HFFc6 (cell line): ENCODE measurements around the gene VIL1. TPM values are rescaled to one million over a fixed set of nuclear protein-coding genes. Genes with fewer than 3 reads are reported as not detected.

Experiments used
- DNase-seq: peaks from one replicate; pipeline ENCODE4 v3.0.0-alpha.2; 2018
- H3K27ac Mint-ChIP-seq: 2 replicates; pipeline ENCODE4 v1.8.0; 2020; ENCODE audit warnings: mild to moderate bottlenecking, mixed read lengths
- H3K27me3 Mint-ChIP-seq: 2 replicates; pipeline ENCODE4 v1.8.0; 2021; ENCODE audit warnings: mild to moderate bottlenecking, moderate library complexity, mixed read lengths; ENCODE audit not compliant: insufficient read depth
- H3K36me3 Mint-ChIP-seq: 2 replicates; pipeline ENCODE4 v1.8.0; 2021; ENCODE audit warnings: low read depth, mixed read lengths
- H3K4me1 Mint-ChIP-seq: 2 replicates; pipeline ENCODE4 v1.8.0; 2020; ENCODE audit warnings: low read depth, mixed read lengths
- H3K4me3 Mint-ChIP-seq: 2 replicates; pipeline ENCODE4 v1.8.0; 2020; ENCODE audit warnings: mild to moderate bottlenecking, moderate library complexity, mixed read lengths
- H3K9me3 Mint-ChIP-seq: 2 replicates; pipeline ENCODE4 v1.8.0; 2020; ENCODE audit warnings: mild to moderate bottlenecking, mixed read lengths
- total RNA-seq, 6 experiments: library from RNA; stranded (reverse); fragmentation: NEBNext Ultra II Directional; extraction: Animal tissue kit (Norgen Biotek cat#: 25700); gene quantifications; 2 replicates in 1 of 6; 3 replicates in 5 of 6; pipeline ENCODE4 v1.2.3, GENCODE V29; 2021
- TF ChIP-seq, protein P1 (sequence below): fragments of 200-600 bp; sonication (generic); IDR thresholded peaks from 2 replicates; pipeline ENCODE4 v1.5.0; 2021; ENCODE audit warnings: antibody characterized with exemption, mild to moderate bottlenecking

VIL1 gene
- total RNA-seq, 6 experiments from 2014 or later = not detected

DNA sequence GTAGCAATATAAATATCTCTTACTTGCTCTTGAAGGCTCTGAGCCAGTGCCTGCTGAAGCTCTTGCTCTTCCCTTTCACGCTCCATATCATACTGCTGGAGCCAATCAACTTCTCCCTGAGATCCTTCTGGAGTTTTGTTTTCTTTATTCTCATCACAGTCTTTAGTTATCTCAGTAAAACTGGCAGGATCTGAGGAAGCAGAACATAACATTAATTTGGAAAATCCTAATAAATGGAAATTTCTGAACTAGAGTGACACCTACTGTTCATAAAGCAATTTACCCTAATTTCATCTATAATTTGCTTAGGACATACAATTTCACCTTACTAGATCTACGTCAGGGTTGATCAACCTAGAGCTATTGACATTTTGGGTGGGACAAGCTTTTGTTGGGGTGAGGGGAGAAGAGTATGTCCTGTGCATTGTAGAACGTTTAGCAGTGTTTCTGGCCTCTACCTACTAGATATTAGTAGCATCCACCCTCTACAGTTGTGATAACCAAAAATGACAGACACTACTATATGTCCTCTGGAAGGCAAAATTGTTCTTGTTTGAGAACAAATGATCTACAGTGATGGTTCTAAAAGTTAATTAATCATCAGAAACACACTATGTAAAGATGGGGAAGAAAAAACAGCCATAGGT lies 47.2 kb downstream of the VIL1 start:
- Mint-ChIP-seq H3K9me3 (no peaks in the 10 kb centered on the region), H3K4me1 (no peaks in the 10 kb centered on the region), H3K36me3 (peaks cover 5% of the 10 kb centered on the region), H3K27ac (no peak overlapping the region), H3K4me3 (no peak overlapping the region), H3K27me3 (no peaks in the 10 kb centered on the region)
- TF ChIP-seq, protein P1, sequence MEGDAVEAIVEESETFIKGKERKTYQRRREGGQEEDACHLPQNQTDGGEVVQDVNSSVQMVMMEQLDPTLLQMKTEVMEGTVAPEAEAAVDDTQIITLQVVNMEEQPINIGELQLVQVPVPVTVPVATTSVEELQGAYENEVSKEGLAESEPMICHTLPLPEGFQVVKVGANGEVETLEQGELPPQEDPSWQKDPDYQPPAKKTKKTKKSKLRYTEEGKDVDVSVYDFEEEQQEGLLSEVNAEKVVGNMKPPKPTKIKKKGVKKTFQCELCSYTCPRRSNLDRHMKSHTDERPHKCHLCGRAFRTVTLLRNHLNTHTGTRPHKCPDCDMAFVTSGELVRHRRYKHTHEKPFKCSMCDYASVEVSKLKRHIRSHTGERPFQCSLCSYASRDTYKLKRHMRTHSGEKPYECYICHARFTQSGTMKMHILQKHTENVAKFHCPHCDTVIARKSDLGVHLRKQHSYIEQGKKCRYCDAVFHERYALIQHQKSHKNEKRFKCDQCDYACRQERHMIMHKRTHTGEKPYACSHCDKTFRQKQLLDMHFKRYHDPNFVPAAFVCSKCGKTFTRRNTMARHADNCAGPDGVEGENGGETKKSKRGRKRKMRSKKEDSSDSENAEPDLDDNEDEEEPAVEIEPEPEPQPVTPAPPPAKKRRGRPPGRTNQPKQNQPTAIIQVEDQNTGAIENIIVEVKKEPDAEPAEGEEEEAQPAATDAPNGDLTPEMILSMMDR = peak; percentile 80
- DNase-seq = peak; percentile 15

DNA sequence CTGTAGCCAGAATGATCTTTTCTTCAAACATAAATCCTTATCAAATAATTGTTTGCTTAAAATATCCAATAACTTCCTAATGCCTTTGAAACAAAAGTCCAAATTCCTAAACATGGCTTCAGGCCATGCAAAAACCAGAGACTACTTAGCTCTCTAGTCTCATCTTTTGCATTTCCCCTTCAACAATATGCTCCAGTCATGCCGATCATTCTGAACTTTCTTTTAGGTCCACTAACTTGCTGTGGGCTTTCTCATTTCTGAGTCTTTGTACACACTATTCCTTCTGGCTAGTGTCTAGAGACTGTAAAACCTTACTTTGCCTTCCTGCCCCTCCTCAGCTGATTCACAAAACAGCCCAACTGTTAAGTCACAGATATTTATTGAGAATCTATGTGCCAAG lies 51.5 kb downstream of the VIL1 start:
- Mint-ChIP-seq H3K4me3 (no peak overlapping the region), H3K4me1 (no peaks in the 10 kb centered on the region), H3K27me3 (no peaks in the 10 kb centered on the region), H3K9me3 (no peaks in the 10 kb centered on the region), H3K36me3 (no peaks in the 10 kb centered on the region), H3K27ac (no peak overlapping the region)
- TF ChIP-seq, protein P1 = no peak
- DNase-seq = no peak

DNA sequence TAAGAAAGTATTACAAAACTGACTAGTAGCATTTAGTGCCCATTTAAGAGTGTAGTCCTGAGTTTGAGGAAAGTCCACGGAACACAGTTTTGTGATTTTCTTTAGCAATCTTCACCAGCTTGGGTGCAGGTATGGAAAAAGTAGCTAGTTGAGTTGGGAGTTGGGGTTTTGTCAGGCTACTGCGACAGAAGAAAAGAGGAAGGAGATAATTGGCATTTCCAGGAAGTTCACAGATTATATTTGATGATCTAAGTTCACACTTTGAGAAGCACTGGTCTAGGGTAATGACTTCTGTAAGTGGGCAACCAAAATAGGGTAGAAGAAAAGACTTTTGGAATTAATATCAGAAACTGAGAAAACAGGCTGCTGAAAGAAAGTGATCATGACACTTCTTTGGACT lies 52.1 kb downstream of the VIL1 start:
- no peaks in the 10 kb centered on the region for H3K36me3 Mint-ChIP-seq
- no peaks in the 10 kb centered on the region for H3K27me3 Mint-ChIP-seq

DNA sequence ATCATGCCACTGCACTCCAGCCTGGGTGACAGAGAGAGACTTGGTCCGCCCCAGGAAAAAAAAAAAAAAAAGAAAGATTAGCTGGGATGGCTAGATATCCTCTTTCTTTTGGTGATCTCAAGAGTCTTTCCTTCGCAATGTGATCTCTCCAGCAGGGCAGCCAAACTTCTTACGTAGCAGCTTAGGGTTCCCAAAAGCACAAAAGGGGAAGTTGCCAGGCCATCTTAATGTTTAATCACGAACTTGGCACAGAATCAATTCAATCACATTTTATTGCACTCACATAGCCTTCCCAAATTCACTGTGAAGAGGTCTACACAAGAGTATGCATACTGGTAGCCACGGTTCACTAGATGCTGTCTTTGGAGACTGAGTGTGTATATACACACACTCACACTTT lies 53.1 kb downstream of the VIL1 start:
- H3K27me3 Mint-ChIP-seq = no peaks in the 10 kb centered on the region
- no peak for DNase-seq
- TF ChIP-seq, protein P1 = no peak
- no peaks in the 10 kb centered on the region for H3K9me3 Mint-ChIP-seq
- H3K27ac Mint-ChIP-seq = no peak overlapping the region
- no peaks in the 10 kb centered on the region for H3K4me1 Mint-ChIP-seq
- no peak overlapping the region for H3K4me3 Mint-ChIP-seq
- no peaks in the 10 kb centered on the region for H3K36me3 Mint-ChIP-seq

More for the DNA sequence above, 52.1 kb downstream of the VIL1 start:
- TF ChIP-seq, protein P1 = no peak
- H3K27ac Mint-ChIP-seq = no peak overlapping the region
- H3K4me1 Mint-ChIP-seq = no peaks in the 10 kb centered on the region
- H3K9me3 Mint-ChIP-seq = no peaks in the 10 kb centered on the region
- DNase-seq = no peak
- H3K4me3 Mint-ChIP-seq = no peak overlapping the region

DNA sequence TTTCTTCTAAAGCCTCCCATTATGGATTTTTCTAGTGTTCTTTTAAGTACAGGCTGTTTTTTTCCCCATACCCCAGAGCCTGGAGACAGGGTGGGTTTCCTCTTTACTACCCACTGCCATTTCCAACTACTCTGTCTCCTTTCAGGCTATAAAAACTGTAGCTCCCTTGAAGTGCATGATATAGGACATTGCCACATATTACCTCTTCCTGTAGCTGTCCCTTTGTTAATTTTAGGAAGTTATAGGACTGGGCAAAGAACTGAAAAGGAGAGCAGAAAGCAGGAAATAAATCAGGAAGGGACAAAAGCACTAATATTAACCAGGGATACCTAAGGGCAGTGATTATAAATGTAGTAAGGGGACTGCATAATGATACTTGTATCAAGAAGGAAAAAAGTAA lies 54.1 kb downstream of the VIL1 start:
- TF ChIP-seq, protein P1 = no peak
- Mint-ChIP-seq H3K4me1 (no peaks in the 10 kb centered on the region), H3K27me3 (no peaks in the 10 kb centered on the region), H3K4me3 (no peak overlapping the region), H3K36me3 (no peaks in the 10 kb centered on the region), H3K27ac (no peak overlapping the region), H3K9me3 (no peaks in the 10 kb centered on the region)
- no peak for DNase-seq
